Activated T-cell treated with anti-CD3 and anti-CD28 coated beads for 24 hours (primary cell): Measurements from ENCODE around the gene TBC1D21.

Experiments used
- DNase-seq: peaks from one replicate; pipeline ENCODE4 v3.0.0-alpha.2; 2020; ENCODE audit warnings: low read depth

Gene TBC1D21

GRCh38 chr15:73908822-73909122 is 35.4 kb downstream of the TBC1D21 start:
- DNase-seq = no peak

DNA sequence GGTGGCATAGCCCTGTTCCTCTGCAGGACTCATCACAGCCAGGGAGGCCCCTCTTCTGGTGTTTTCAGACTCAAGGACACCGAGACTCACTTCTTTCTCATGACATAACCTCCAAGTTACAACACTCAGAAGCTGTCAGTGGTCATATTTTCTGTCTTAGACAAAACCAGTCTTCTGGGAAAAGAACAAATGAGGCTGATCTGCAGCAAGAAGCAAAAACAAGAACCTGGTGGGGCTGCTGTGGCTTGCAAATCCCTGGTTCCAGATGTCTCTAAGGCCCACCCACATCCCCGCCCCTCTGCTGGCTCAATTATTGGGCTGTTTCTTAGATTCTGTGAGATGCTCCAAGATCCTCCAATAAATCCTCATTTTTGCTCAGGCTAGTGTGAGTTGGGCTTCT is 36.3 kb downstream of the TBC1D21 start:
- DNase-seq = no peak

- no peak for DNase-seq
Measured at GRCh38 chr15:73910522-73911303, 37.3 kb downstream of the TBC1D21 start.

- DNase-seq = no peak
Measured at GRCh38 chr15:73912030-73912596, 38.7 kb downstream of the TBC1D21 start.

DNA sequence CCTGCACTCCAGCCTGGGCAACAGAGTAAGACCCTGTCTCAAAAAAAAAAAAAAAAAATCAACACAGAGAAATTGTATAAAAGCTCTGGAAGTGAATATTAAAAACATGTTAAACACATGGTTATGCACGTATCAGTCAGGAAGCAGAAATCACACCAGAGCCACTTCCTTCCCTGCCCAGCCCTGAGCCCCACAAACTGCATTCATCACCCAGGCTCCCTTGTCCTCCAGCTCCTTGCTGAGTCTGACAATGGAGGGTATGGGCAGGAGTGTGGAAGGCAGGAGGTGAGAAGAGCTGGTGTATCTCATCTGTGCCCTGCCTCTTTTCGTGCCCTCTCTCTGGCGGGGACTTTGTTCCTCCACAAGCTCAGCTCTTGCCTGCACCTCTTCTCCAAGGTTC is 40.8 kb downstream of the TBC1D21 start:
- DNase-seq = no peak

- no peak for DNase-seq
Measured at GRCh38 chr15:73915082-73915481, 41.7 kb downstream of the TBC1D21 start.

DNA sequence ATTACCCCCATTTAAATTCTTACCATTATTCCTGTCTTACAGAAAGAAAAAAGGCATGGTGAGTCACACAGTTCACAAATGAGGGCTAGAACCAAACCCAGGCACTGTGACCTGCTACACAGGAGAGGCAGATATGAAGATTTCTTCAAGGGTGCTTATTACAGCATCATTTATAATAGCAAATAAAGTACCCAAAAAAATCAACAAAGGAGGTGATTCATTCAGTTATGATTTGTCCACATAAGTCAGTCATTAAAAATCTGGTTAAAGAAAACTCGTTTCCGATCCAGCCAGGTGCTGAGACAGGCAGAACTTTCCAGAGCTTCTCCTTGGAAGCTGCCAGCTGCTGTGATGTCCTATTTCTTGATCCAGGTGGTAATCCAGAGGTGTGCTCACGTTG is 45.4 kb downstream of the TBC1D21 start:
- no peak for DNase-seq

DNA sequence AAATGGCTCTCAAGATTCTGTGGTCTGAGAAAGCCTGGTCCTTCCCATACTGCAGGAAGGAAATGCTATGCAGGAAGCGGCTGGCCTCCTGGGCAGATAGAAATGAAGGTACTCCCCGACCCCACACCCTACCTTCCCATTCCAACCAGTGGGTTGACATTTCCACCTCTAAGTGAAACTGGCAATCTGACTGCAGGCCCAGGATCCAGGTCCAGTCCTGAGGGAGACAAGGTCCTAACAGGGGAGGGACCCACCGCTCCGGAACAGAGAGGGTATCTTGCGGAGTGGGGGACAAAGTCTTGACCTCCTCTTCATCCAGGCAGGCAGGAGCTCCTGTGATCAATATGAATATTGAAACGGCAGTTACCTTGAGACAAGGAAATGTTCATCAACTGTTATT is 46.3 kb downstream of the TBC1D21 start:
- DNase-seq = no peak

DNA sequence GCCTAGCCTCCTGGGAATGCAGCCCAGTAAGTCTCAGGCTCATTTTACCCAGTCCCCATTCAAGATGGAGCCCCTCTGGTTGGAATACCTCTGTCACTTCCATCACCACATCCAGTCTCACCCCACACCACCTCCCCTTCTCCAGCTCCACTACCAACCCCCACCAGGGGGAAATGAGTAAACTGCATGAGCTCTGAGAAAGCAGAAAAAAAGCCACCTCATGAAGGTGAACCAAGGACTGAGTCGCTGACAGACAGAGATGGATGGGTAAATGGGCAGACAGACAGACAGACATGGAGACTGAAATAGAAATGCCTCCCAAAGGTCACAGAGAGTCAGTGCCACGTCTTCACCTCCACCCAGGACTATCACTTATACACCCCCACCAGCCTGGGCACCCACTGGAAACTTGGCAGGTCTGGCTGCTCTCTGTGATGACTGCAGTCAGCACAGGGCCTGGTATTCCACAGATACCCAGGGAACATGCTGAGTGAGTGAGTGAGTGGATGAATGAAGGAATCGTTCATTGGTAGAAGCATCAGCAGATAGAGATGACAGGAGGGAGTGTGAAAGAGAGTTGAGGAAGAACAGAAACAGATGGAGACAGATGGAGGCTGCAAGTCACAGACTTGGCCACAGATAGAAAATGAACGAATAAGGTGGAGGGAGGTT is 48.0 kb downstream of the TBC1D21 start:
- no peak for DNase-seq

GRCh38 chr15:73922186-73923151 is 49.1 kb downstream of the TBC1D21 start:
- no peak for DNase-seq

DNA sequence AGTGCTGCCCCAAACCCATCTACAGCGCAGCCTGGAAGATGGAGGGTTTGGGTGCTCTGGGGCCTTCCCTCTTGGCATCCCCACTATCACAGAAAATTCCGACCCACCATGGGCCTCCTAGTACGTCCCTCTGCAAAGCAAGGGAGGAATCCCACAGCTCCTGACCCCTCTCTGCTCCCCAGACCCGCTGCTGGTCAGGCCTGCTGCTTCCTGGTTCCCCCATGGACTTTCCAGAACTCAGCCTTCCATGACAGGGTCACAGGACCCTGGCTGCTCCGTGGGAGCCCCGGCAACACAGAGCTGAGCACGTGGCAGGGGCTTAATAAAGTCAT is 49.8 kb downstream of the TBC1D21 start:
- no peak for DNase-seq

DNA sequence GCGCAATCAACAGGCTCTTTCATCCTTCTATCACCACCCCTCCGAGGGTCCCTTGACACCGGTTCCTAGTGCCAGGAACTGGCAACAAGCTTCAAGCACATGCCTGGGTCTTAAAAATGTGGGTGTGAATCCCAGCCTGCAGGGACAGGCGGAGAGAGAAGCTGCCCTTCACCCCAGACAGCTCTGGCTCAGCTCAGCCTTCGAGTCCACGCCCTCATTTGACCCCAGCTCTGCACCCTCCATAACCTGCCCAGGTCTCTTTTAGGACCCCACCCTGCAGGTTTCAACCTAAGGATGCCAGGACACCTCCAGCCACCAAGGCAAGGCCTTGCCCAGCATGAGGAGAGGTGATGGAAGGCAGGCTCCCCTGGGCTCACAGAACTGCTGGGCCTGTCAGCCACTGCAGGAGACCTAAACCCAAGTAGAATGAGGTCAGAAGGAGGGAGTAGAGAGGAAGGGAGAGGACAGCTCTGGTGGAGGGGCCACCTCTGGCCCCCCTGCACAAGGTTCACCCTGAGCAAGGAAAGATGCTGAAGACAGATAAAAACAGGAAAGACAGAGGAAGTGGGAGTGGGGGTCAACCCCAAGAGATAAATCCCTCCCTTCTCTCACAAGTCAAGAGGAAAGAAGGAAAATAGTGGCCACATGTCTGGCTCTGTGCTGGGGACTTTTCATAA is 50.3 kb downstream of the TBC1D21 start:
- no peak for DNase-seq

DNA sequence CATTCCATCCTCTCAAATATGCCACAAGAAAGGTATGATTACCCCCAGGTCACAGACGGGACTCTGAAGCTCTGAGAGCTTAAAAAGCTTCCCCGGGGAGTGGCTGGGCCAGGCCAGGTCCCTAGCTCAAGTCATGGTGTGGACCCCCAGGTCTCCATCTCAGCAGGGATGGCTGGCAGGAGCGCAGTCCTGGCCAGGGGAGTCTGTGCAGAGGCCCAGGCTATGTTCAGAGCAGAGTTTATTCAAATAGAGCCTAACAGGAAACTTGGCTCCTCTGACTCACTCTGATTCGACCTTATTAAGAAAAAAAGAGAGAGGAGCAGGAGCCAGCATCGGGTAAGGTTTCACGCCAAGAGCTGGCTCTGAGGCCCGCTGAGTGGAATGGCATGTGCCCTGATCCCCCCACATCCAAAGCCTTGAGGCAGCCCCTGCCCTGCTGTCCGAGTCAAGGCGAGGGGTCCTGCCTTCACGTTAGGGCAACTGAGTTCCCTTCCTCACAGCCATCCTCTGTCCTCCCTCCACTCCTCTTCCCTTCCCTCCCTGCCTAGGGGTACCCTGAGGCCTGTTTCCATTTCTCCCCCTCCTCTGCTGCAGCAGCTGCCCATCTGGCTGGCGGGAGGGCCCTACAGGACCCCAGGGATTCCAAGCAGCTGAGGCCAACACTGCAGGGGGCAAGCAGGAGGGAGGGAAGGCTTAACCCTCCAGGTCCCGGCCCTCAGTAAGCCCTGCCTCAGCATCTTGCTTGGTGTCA is 51.0 kb downstream of the TBC1D21 start:
- no peak for DNase-seq

- DNase-seq = no peak
Measured at GRCh38 chr15:73925848-73926218, 52.5 kb downstream of the TBC1D21 start.

DNA sequence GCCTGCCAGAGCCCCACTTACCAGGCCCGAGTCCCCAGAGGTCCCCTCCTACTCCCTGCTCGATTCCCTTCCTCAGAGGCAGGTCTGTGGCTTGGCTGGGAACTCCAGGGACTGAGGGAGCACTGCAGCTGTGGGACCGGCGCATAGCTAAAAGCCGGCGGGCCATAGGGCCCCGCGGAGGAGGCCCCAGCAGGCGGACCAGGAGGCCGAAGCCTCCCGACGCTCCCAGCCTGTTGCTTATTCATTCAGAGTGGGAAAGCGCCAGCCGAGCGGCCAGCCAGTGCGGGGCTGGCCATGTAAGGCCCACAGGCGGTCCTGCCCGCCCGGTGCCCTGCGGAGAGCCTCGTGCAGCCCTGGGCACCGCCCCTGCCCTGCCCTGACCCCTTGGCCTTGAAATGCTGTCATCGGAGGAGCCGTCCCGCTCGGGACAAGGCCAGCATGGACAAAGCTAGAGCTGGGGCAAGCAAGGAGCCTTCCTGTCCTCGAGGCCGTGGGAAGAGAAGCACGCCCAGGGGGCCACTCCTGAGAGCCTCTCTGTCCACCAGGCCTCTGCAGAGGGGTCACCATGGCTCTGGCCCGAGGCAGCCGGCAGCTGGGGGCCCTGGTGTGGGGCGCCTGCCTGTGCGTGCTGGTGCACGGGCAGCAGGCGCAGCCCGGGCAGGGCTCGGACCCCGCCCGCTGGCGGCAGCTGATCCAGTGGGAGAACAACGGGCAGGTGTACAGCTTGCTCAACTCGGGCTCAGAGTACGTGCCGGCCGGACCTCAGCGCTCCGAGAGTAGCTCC is 53.0 kb downstream of the TBC1D21 start, which contains the start of gene LOXL1:
Gene LOXL1 (plus strand): TSS at position 244 of the 784 bp plus-strand sequence. CDS start 322 bp downstream, at position 566.
- DNase-seq = no peak

GRCh38 chr15:73927003-73927475 is 53.7 kb downstream of the TBC1D21 start:
- no peak for DNase-seq

DNA sequence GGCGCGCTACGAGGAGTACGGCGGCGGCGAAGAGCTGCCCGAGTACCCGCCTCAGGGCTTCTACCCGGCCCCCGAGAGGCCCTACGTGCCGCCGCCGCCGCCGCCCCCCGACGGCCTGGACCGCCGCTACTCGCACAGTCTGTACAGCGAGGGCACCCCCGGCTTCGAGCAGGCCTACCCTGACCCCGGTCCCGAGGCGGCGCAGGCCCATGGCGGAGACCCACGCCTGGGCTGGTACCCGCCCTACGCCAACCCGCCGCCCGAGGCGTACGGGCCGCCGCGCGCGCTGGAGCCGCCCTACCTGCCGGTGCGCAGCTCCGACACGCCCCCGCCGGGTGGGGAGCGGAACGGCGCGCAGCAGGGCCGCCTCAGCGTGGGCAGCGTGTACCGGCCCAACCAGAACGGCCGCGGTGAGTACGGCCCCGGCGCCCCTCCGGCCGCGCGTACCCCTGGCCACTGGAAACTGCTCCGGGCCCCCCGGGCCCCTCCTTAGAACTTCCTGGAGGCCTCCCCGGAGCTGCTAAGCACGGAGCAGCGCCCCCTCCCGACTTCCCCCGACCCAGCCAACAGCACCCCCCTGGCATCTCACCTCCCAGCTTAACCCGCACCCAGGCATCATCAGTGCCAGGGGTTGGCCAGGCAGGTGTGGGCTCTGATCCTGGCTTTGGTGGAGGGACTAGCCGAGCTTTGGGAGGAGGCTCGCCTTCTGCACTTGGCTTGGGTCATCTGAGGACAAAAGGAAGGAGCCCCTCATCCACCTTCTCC is 54.3 kb downstream of the TBC1D21 start:
- DNase-seq = peak; percentile 64

GRCh38 chr15:73928241-73928579 is 54.8 kb downstream of the TBC1D21 start:
- DNase-seq = no peak

- DNase-seq = no peak
Measured at GRCh38 chr15:73928971-73929627, 55.7 kb downstream of the TBC1D21 start.
